Large intestine (tissue), 1 donor: ENCODE data around the gene MNT. TPM values are rescaled to one million over a fixed set of nuclear protein-coding genes. Genes with fewer than 3 reads are reported as not detected.

ENCODE experiments used
- polyA plus RNA-seq: library from polyadenylated mRNA; unstranded; fragments of 120-200 nt; gene quantifications from one replicate; pipeline ENCODE4 v1.2.1, GENCODE V29; 2013

MNT gene
- polyA plus RNA-seq, 1 donor = 20.3 TPM

Other genes starting within 250 kb of the MNT start
- gene SMG6, start 97.3 kb downstream of the MNT start, polyA plus RNA-seq = 18.0 TPM
- gene SRR, start 97.1 kb downstream of the MNT start, polyA plus RNA-seq = 8.4 TPM
- 24.2 TPM for gene TSR1, start 64.6 kb downstream of the MNT start, polyA plus RNA-seq
- gene SGSM2, start 63.6 kb downstream of the MNT start, polyA plus RNA-seq = 50.0 TPM
- 26.3 TPM for gene METTL16, start 110.8 kb upstream of the MNT start, polyA plus RNA-seq
- gene PAFAH1B1, start 192.6 kb upstream of the MNT start, polyA plus RNA-seq = 107 TPM